Endodermal cell (in vitro differentiated cells): ENCODE results near the gene CNTNAP5. TPM values are rescaled to one million over a fixed set of nuclear protein-coding genes. Genes with fewer than 3 reads are reported as not detected.

Source experiments
- DNase-seq: peaks from one replicate; pipeline ENCODE4 v3.0.0-alpha.2; 2017
- H3K27ac ChIP-seq: 2 replicates; pipeline ENCODE4 v1.5.1; 2013; ENCODE audit warnings: mild to moderate bottlenecking, low read depth, low read length, moderate library complexity
- H3K27me3 ChIP-seq: 2 replicates; pipeline ENCODE4 v1.6.1; 2013; ENCODE audit warnings: mild to moderate bottlenecking, low read length, moderate library complexity; ENCODE audit not compliant: insufficient read depth, control insufficient read depth, poor library complexity, severe bottlenecking
- H3K36me3 ChIP-seq: 2 replicates; pipeline ENCODE4 v1.7.0; 2013; ENCODE audit warnings: mild to moderate bottlenecking, low read length, moderate library complexity; ENCODE audit not compliant: control insufficient read depth, insufficient read depth
- H3K4me1 ChIP-seq: one replicate; pipeline ENCODE4 v1.7.0; 2013; ENCODE audit warnings: low read length; ENCODE audit not compliant: control insufficient read depth, insufficient read depth
- H3K4me3 ChIP-seq: 2 replicates; pipeline ENCODE4 v1.5.1; 2013; ENCODE audit warnings: mild to moderate bottlenecking, low read length, moderate library complexity
- H3K9ac ChIP-seq: 2 replicates; pipeline ENCODE4 v1.6.1; 2013; ENCODE audit warnings: mild to moderate bottlenecking, low read length, moderate library complexity; ENCODE audit not compliant: poor library complexity, severe bottlenecking; ENCODE audit errors: extremely low read depth
- H3K9me3 ChIP-seq: 2 replicates; pipeline ENCODE4 v1.6.1; 2013; ENCODE audit warnings: mild to moderate bottlenecking, low read length, moderate library complexity; ENCODE audit not compliant: control insufficient read depth
- H3K27ac Mint-ChIP-seq: 2 replicates; pipeline ENCODE4 v1.8.0; 2020; ENCODE audit warnings: mixed read lengths
- H3K27me3 Mint-ChIP-seq: 2 replicates; pipeline ENCODE4 v1.8.0; 2021; ENCODE audit warnings: mild to moderate bottlenecking, mixed read lengths; ENCODE audit not compliant: insufficient read depth
- H3K36me3 Mint-ChIP-seq: 2 replicates; pipeline ENCODE4 v1.8.0; 2020; ENCODE audit warnings: low read depth, mixed read lengths
- H3K4me1 Mint-ChIP-seq: 2 replicates; pipeline ENCODE4 v1.8.0; 2020; ENCODE audit warnings: mixed read lengths
- H3K4me3 Mint-ChIP-seq: 2 replicates; pipeline ENCODE4 v1.8.0; 2020; ENCODE audit warnings: mild to moderate bottlenecking, moderate library complexity, mixed read lengths
- H3K9me3 Mint-ChIP-seq: 2 replicates; pipeline ENCODE4 v1.8.0; 2020; ENCODE audit warnings: mild to moderate bottlenecking, mixed read lengths
- CTCF ChIP-seq: fragments of 200-600 bp; sonication (generic); conservative IDR thresholded peaks from 2 replicates; pipeline ENCODE4 v1.5.0; 2021; ENCODE audit warnings: antibody characterized with exemption, mild to moderate bottlenecking
- WGBS, 2 experiments: methylation state at CpG; one replicate each; pipeline versions ENCODE4 v1.1.5 to v1.1.7; 2013; ENCODE audit warnings: missing lambda C conversion rate in 2 of 2, mixed read lengths in 1 of 2; ENCODE audit not compliant: insufficient coverage in 1 of 2, insufficient read length in 1 of 2; 5-methylcytosine and 5-hydroxymethylcytosine counted together
- total RNA-seq, 2 donors: library from RNA; stranded (reverse); fragmentation: NEBNext Ultra II Directional in 1 of 2; extraction: Animal tissue kit (Norgen Biotek cat#: 25700) in 1 of 2; gene quantifications; 2 replicates in 1 of 2; 3 replicates in 1 of 2; pipeline ENCODE4 v1.2.1, GENCODE V29; 2021

The CNTNAP5 gene
- total RNA-seq, 2 donors from 2014 or later: 0.70 to 4.4 TPM

DNA sequence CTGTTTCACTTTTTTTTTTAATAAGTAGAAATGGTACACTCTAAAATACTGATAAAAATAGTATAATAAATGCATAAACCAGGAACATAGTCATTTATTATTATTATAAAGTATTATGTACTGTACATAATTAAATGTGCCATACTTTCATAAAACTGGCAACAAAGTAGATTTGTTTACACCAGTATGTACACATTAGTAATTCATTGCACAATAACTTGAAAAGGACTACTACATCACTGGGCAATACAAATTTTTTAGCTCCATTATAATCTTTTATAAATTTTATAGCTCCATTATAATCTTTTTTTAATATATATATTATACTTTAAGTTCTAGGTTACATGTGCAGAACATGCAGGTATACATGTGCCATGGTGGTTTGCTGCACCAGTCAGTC is 636.5 kb downstream of the CNTNAP5 start:
- no peak for DNase-seq
- no peak for TF ChIP-seq CTCF
- no peaks in the 10 kb centered on the region for H3K9me3 ChIP-seq
- Mint-ChIP-seq H3K4me1 (peaks cover 5% of the 10 kb centered on the region), H3K9me3 (no peaks in the 10 kb centered on the region), H3K27me3 (no peaks in the 10 kb centered on the region), H3K27ac (no peak overlapping the region), H3K4me3 (no peak overlapping the region), H3K36me3 (no peaks in the 10 kb centered on the region)
- H3K4me3 ChIP-seq: no peak overlapping the region
- H3K4me1 ChIP-seq: no peaks in the 10 kb centered on the region
- H3K27ac ChIP-seq: no peak overlapping the region
- H3K27me3 ChIP-seq: no peaks in the 10 kb centered on the region
- H3K9ac ChIP-seq: no peak overlapping the region
- no peaks in the 10 kb centered on the region for H3K36me3 ChIP-seq

GRCh38 chr2:124662946-124663644 is 638.0 kb downstream of the CNTNAP5 start:
- H3K27ac Mint-ChIP-seq: no peak overlapping the region
- H3K9me3 ChIP-seq: no peaks in the 10 kb centered on the region
- H3K27ac ChIP-seq: no peak overlapping the region
- H3K4me3 ChIP-seq: no peak overlapping the region
- no peak for TF ChIP-seq CTCF
- peaks cover under 1% of the 10 kb centered on the region for H3K4me1 Mint-ChIP-seq
- no peak overlapping the region for H3K9ac ChIP-seq
- no peaks in the 10 kb centered on the region for H3K27me3 ChIP-seq
- 96 to 97% methylated on average over 3 to 9 of the region's 9 CpGs for WGBS, 2 experiments
- H3K36me3 Mint-ChIP-seq: no peaks in the 10 kb centered on the region
- H3K27me3 Mint-ChIP-seq: no peaks in the 10 kb centered on the region
- H3K36me3 ChIP-seq: no peaks in the 10 kb centered on the region
- DNase-seq: no peak
- H3K4me1 ChIP-seq: no peaks in the 10 kb centered on the region
- no peaks in the 10 kb centered on the region for H3K9me3 Mint-ChIP-seq
- no peak overlapping the region for H3K4me3 Mint-ChIP-seq

GRCh38 chr2:124663645-124663997 is 638.5 kb downstream of the CNTNAP5 start:
- H3K27ac ChIP-seq: no peak overlapping the region
- Mint-ChIP-seq H3K9me3 (no peaks in the 10 kb centered on the region), H3K27ac (no peak overlapping the region), H3K4me1 (no peaks in the 10 kb centered on the region), H3K27me3 (no peaks in the 10 kb centered on the region), H3K4me3 (no peak overlapping the region), H3K36me3 (no peaks in the 10 kb centered on the region)
- no peaks in the 10 kb centered on the region for H3K4me1 ChIP-seq
- no peaks in the 10 kb centered on the region for H3K36me3 ChIP-seq
- DNase-seq: no peak
- H3K4me3 ChIP-seq: no peak overlapping the region
- no peak for TF ChIP-seq CTCF
- no peaks in the 10 kb centered on the region for H3K27me3 ChIP-seq
- no peak overlapping the region for H3K9ac ChIP-seq
- H3K9me3 ChIP-seq: no peaks in the 10 kb centered on the region
